Gastroesophageal sphincter (tissue), 4 donors: ENCODE measurements around the gene TRAPPC5. TPM values are rescaled to one million over a fixed set of nuclear protein-coding genes. Genes with fewer than 3 reads are reported as not detected.
A peak's percentile ranks its signal among the peaks of the same experiment; 100 is the strongest.

ENCODE experiments used
- ATAC-seq: fragments of 150-250 bp; one replicate; pipeline ENCODE4 v1.9.1; 2016; ENCODE audit warnings: mild to moderate bottlenecking, moderate library complexity
- H3K27ac ChIP-seq, 4 donors: fragments of 200-600 bp; sonication (generic) in 3 of 4; 1 replicate in 3 of 4; 2 replicates in 1 of 4; pipeline ENCODE4 v1.5.1; 2016 to 2019
- H3K27me3 ChIP-seq: fragments of 200-600 bp; sonication (generic); one replicate; pipeline ENCODE4 v1.5.1; 2019
- H3K36me3 ChIP-seq, 2 donors: fragments of 200-600 bp; sonication (generic); one replicate each; pipeline ENCODE4 v1.5.1; 2019; ENCODE audit warnings: control low read depth in 1 of 2
- H3K4me1 ChIP-seq, 3 donors: fragments of 200-600 bp; sonication (generic); 1 replicate in 2 of 3; 2 replicates in 1 of 3; pipeline ENCODE4 v1.5.1; 2016 to 2019; ENCODE audit warnings: control low read depth in 2 of 3
- H3K4me3 ChIP-seq, 2 donors: fragments of 200-600 bp; sonication (generic); one replicate each; pipeline ENCODE4 v1.5.1; 2019; ENCODE audit warnings: mild to moderate bottlenecking in 1 of 2, moderate library complexity in 1 of 2
- H3K9me3 ChIP-seq, 3 donors: fragments of 200-600 bp; sonication (generic); one replicate each; pipeline ENCODE4 v1.5.1; 2017 to 2019; ENCODE audit warnings: control low read depth in 2 of 3
- CTCF ChIP-seq, 4 experiments: fragments of 200-600 bp in 2 of 4; fragments of 450-650 bp in 2 of 4; sonication (generic) in 1 of 4; IDR thresholded peaks; one replicate each; pipeline ENCODE4 v1.5.1; 2017 to 2019; ENCODE audit warnings: antibody characterized with exemption in 4 of 4, mild to moderate bottlenecking in 2 of 4, moderate library complexity in 2 of 4
- EP300 ChIP-seq: sonication (generic); formaldehyde crosslinking; IDR thresholded peaks from one replicate; pipeline ENCODE4 v1.6.1; 2017; ENCODE audit warnings: antibody characterized with exemption, mild to moderate bottlenecking
- POLR2A ChIP-seq, 2 donors: fragments of 450-650 bp; IDR thresholded peaks; one replicate each; pipeline ENCODE4 v1.6.1; 2017; ENCODE audit warnings: antibody characterized with exemption in 2 of 2, mild to moderate bottlenecking in 2 of 2, moderate library complexity in 1 of 2
- POLR2AphosphoS5 ChIP-seq: sonication (generic); formaldehyde crosslinking; IDR thresholded peaks from one replicate; pipeline ENCODE4 v1.6.1; 2017; ENCODE audit warnings: antibody characterized with exemption
- WGBS, 2 donors: methylation state at CpG; one replicate each; pipeline ENCODE4 v1.1.5; 2018; ENCODE audit warnings: low coverage in 1 of 2; 5-methylcytosine and 5-hydroxymethylcytosine counted together
- total RNA-seq, 4 donors: library from RNA; depleted of rRNA; stranded (reverse); fragments of >200 nt; gene quantifications; one replicate each; pipeline ENCODE4 v1.1.0, GENCODE V29; 2016

Gene TRAPPC5
- total RNA-seq, 4 donors from 2014 or later = 56.0 to 69.0 (median 64.0) TPM

DNA sequence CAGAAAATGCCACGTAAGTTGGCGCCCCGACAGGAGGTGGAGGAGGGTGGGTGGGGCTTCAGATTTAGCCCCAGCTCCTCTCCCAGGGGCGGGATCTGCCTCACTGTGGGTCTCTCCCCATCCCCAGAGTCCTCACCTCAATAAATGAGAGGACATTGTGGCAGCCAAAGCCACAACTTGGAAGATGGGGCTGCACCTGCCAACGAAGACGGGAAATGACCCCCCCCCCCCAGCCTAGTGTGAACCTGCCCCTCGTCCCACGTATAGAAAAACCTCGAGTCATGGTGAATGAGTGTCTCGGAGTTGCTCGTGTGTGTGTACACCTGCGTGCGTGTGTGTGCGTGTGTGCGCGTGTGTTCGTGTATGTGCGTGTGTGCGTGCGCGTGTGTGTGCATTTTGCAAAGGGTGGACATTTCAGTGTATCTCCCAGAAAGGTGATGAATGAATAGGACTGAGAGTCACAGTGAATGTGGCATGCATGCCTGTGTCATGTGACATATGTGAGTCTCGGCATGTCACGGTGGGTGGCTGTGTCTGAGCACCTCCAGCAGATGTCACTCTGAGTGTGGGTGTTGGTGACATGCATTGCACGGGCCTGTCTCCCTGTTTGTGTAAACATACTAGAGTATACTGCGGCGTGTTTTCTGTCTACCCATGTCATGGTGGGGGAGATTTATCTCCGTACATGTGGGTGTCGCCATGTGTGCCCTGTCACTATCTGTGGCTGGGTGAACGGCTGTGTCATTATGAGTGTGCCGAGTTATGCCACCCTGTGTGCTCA lies 1.5 kb upstream of the TRAPPC5 start:
- WGBS, 2 donors = 7 to 46% methylated on average over 9 to 18 of the region's 30 CpGs
- peaks cover 55% of the 10 kb centered on the region for H3K27me3 ChIP-seq
- H3K9me3 ChIP-seq = no peaks in the 10 kb centered on the region
- no peak for TF ChIP-seq POLR2A (IDR thresholded peaks at IDR 0.05)
- TF ChIP-seq CTCF (IDR thresholded peaks at IDR 0.05) = no peak
- no peak for TF ChIP-seq POLR2AphosphoS5
- no peak for TF ChIP-seq EP300
- H3K4me1 ChIP-seq = peaks cover 0 to 26% (median 8%) of the 10 kb centered on the region in 3 donors
- no peak overlapping the region for H3K4me3 ChIP-seq
- H3K36me3 ChIP-seq = peaks cover 0 to 21% of the 10 kb centered on the region in 2 donors
- no peak overlapping the region for H3K27ac ChIP-seq
- no peak for ATAC-seq

GRCh38 chr19:7679771-7680605 lies 645 bp upstream of the TRAPPC5 start:
- Histone ChIP-seq H3K36me3 (peaks cover 0 to 29% of the 10 kb centered on the region in 2 donors), H3K4me1 (peaks cover 0 to 26% (median 8%) of the 10 kb centered on the region in 3 donors), H3K27ac (peak overlapping the region in 1 of 4 donors; percentile 92), H3K27me3 (peaks cover 52% of the 10 kb centered on the region), H3K9me3 (no peaks in the 10 kb centered on the region), H3K4me3 (peak overlapping the region; percentile 92 to 99)
- WGBS, 2 donors = 32 to 55% methylated on average over 8 to 19 of the region's 22 CpGs
- no peak for ATAC-seq
- TF ChIP-seq EP300 (no peak), POLR2A (IDR thresholded peaks at IDR 0.05) (no peak), CTCF (IDR thresholded peaks at IDR 0.05) (no peak), POLR2AphosphoS5 (no peak)

- peaks cover 0 to 34% of the 10 kb centered on the region in 2 donors for H3K36me3 ChIP-seq
- H3K4me1 ChIP-seq = peaks cover 0 to 26% (median 8%) of the 10 kb centered on the region in 3 donors
- H3K4me3 ChIP-seq = peak overlapping the region; percentile 92 to 99
- TF ChIP-seq CTCF (IDR thresholded peaks at IDR 0.05) (peak in 3 of 4 experiments; percentile 52 to 67 (median 61)), POLR2AphosphoS5 (no peak), POLR2A (IDR thresholded peaks at IDR 0.05) (no peak)
- peak; percentile 66 for ATAC-seq
- WGBS, 2 donors = 0 to 9% methylated on average over 5 to 29 of the region's 43 CpGs
- no peaks in the 10 kb centered on the region for H3K9me3 ChIP-seq
- peaks cover 36% of the 10 kb centered on the region for H3K27me3 ChIP-seq
- H3K27ac ChIP-seq = peak overlapping the region; percentile 62 to 92 (median 84)
Measured at GRCh38 chr19:7681340-7682174, 924 bp downstream of the TRAPPC5 start.

DNA sequence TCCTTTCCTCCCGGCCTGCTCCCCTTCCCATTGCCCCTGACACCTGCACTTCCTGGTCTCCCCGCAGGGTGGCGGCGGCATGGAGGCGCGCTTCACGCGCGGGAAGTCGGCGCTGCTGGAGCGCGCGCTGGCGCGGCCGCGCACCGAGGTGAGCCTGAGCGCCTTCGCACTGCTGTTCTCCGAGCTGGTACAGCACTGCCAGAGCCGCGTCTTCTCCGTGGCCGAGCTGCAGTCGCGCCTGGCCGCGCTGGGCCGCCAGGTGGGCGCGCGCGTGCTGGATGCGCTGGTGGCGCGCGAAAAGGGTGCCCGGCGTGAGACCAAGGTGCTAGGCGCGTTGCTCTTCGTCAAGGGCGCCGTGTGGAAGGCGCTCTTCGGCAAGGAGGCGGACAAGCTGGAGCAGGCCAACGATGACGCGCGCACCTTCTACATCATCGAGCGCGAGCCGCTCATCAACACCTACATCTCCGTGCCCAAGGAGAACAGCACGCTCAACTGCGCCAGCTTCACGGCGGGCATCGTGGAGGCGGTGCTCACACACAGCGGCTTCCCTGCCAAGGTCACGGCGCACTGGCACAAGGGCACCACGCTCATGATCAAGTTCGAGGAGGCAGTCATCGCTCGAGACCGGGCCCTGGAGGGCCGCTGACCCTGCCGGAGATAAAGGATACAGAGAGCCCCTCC lies 1.7 kb downstream of the TRAPPC5 start:
- H3K9me3 ChIP-seq = no peaks in the 10 kb centered on the region
- H3K27me3 ChIP-seq = peaks cover 28% of the 10 kb centered on the region
- no peak for ATAC-seq
- TF ChIP-seq POLR2AphosphoS5 = no peak
- H3K4me1 ChIP-seq = peaks cover 0 to 26% (median 8%) of the 10 kb centered on the region in 3 donors
- peak overlapping the region in 2 of 4 donors; percentile 85 to 92 for H3K27ac ChIP-seq
- peak overlapping the region in 1 of 2 donors; percentile 99 for H3K4me3 ChIP-seq
- 0 to 95% methylated on average over 1 to 12 of the region's 74 CpGs for WGBS, 2 donors
- peaks cover 0 to 34% of the 10 kb centered on the region in 2 donors for H3K36me3 ChIP-seq
